Calu3 (cell line): ENCODE measurements around the gene RPA1. TPM values are rescaled to one million over a fixed set of nuclear protein-coding genes. Genes with fewer than 3 reads are reported as not detected.
"Not testable (repeated sequence)": the region's sequence is repeated elsewhere in the genome, so short reads cannot be mapped to it uniquely, and the experiment has no call there.

ENCODE experiments used
- BruUV-seq: library from RNA; stranded (reverse); fragments of 400-500 nt; replicated peaks from 2 replicates; lab custom pipeline; 2021; lab: Mats Ljungman, UMichigan
- CTCF ChIA-PET: fragments of 300-600 bp; sonication (Branson Sonifier 250); formaldehyde crosslinking; loops from one replicate; lab custom pipeline; 2022; ENCODE audit warnings: antibody characterized with exemption; lab: Charles Lee
- DNase-seq: peaks from one replicate; pipeline ENCODE4 v3.0.0; 2022
- H3K27ac Mint-ChIP-seq: one replicate; pipeline ENCODE4 v1.8.0; 2022; ENCODE audit warnings: mixed read lengths; ENCODE audit not compliant: unreplicated experiment
- H3K27me3 Mint-ChIP-seq: one replicate; pipeline ENCODE4 v1.8.0; 2022; ENCODE audit warnings: mixed read lengths; ENCODE audit not compliant: unreplicated experiment
- H3K36me3 Mint-ChIP-seq: one replicate; pipeline ENCODE4 v1.8.0; 2022; ENCODE audit warnings: mild to moderate bottlenecking, moderate library complexity, mixed read lengths; ENCODE audit not compliant: insufficient read depth, unreplicated experiment
- H3K4me1 Mint-ChIP-seq: one replicate; pipeline ENCODE4 v1.8.0; 2022; ENCODE audit warnings: mild to moderate bottlenecking, low read depth, mixed read lengths; ENCODE audit not compliant: unreplicated experiment
- H3K4me3 Mint-ChIP-seq: one replicate; pipeline ENCODE4 v1.8.0; 2022; ENCODE audit warnings: mild to moderate bottlenecking, low read depth, moderate library complexity, mixed read lengths; ENCODE audit not compliant: unreplicated experiment
- H3K9me3 Mint-ChIP-seq: one replicate; pipeline ENCODE4 v1.8.0; 2022; ENCODE audit warnings: low read depth, mixed read lengths; ENCODE audit not compliant: unreplicated experiment
- CTCF ChIP-seq: fragments of 200-600 bp; IDR thresholded peaks from one replicate; pipeline ENCODE4 v1.8.0; 2022; ENCODE audit warnings: antibody characterized with exemption; ENCODE audit not compliant: unreplicated experiment
- intact Hi-C: fragments of 100-400 bp; cut with micrococcal nuclease; formaldehyde crosslinking; loops from one replicate; pipeline ENCODE4 v1.10.0; 2022; ENCODE audit not compliant: unreplicated experiment
- total RNA-seq: library from RNA; stranded (reverse); gene quantifications from 2 replicates; pipeline ENCODE4 v1.2.3, GENCODE V29; 2022

Gene RPA1
- total RNA-seq, 1 experiment from 2014 or later = 87.5 TPM

DNA sequence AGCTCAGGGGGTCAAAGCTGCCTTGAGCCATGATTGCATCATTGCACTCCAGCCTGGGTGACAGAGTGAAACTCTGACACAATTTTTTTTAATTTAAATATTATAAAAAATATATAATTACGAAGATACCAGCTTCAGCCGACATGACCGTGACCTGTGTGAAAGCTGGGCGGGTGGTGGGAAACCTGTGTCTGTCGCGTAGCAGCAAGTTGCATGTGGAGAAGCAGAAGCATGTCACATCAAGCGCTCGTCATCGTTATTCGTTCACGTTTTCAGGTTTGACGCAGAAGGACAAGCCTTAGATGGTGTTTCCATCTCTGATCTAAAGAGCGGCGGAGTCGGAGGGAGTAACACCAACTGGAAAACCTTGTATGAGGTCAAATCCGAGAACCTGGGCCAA, 53.7 kb downstream of the RPA1 start:
- no peak for TF ChIP-seq CTCF
- Mint-ChIP-seq H3K27ac (no peak overlapping the region), H3K4me1 (no peaks in the 10 kb centered on the region), H3K9me3 (no peaks in the 10 kb centered on the region), H3K36me3 (peaks cover 25% of the 10 kb centered on the region), H3K4me3 (no peak overlapping the region), H3K27me3 (no peaks in the 10 kb centered on the region)
- no peak for DNase-seq
- intact Hi-C loops = no loop called here
- no TSS peak for BruUV-seq
- CTCF ChIA-PET = interaction anchor here (0.5 kb wide), 1 partner anchor 547 kb away, joined by 3 read pairs; no protein-coding TSS in a partner anchor

- Mint-ChIP-seq H3K4me1 (no peaks in the 10 kb centered on the region), H3K36me3 (peaks cover 17% of the 10 kb centered on the region), H3K9me3 (no peaks in the 10 kb centered on the region), H3K4me3 (no peak overlapping the region), H3K27me3 (no peaks in the 10 kb centered on the region), H3K27ac (no peak overlapping the region)
- CTCF ChIA-PET = no interaction called here
- no peak for DNase-seq
- no peak for TF ChIP-seq CTCF
- no TSS peak for BruUV-seq
- intact Hi-C loops = no loop called here
These were observed 58.9 kb downstream of the RPA1 start for GRCh38 chr17:1888741-1889140.

- TF ChIP-seq CTCF = no peak
- Mint-ChIP-seq H3K27ac (no peak overlapping the region), H3K9me3 (no peaks in the 10 kb centered on the region), H3K36me3 (peaks cover 16% of the 10 kb centered on the region), H3K4me1 (peaks cover 14% of the 10 kb centered on the region), H3K27me3 (no peaks in the 10 kb centered on the region), H3K4me3 (no peak overlapping the region)
- CTCF ChIA-PET = interaction anchor here (0.6 kb wide), 1 partner anchor 153 kb away, joined by 7 read pairs; no protein-coding TSS in a partner anchor
- no TSS peak for BruUV-seq
- no peak for DNase-seq
- intact Hi-C loops = no loop called here
These were observed 61.1 kb downstream of the RPA1 start for GRCh38 chr17:1890758-1891450.

DNA sequence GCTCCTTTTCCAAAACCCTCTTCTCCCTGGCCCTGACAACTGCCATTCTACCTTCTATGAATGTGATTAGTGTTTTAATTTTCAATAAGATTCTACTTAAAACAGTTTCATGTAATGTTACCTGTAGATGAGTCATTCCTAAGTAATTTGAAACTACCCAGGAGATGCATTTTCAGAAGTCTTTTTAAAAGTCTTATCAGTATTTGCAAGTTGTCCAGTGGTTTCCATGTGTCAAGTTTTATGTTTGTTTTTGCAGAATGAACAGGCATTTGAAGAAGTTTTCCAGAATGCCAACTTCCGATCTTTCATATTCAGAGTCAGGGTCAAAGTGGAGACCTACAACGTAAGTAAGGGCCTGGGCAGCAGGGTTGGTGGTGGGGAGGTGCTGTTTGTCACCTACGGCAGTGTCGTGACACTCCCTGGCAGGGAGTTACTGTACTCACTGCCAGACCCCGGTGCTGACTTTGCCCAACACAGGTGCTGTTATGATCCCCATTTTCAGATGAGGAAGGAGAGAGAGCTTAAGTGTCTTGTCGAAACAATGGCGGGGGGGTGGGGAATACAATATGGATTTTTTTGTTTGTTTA, 65.0 kb downstream of the RPA1 start:
- intact Hi-C loops = no loop called here
- CTCF ChIA-PET = interaction anchor here (0.6 kb wide), 1 partner anchor 93 kb away, joined by 8 read pairs; no protein-coding TSS in a partner anchor
- no TSS peak for BruUV-seq

DNA sequence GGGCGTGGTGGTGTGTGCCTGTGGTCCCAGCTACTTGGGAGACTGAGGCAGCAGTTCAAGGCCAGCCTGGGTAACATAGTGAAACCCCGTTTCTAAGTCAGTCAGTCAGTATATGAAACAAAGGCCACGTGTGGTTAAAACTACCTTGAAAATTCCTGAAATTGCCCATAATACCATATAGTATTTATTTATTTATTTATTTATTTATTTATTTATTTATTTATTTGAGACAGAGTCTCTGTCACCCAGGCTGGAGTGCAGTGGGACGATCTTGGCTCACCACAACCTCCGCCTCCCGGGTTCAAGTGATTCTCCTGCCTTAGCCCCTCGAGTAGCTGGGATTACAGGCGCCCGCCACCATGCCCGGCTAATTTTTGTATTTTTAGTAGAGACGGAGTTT, 65.7 kb downstream of the RPA1 start:
- H3K4me3 Mint-ChIP-seq, intact Hi-C loops, BruUV-seq, H3K27me3 Mint-ChIP-seq, H3K9me3 Mint-ChIP-seq, DNase-seq, H3K27ac Mint-ChIP-seq: not testable (repeated sequence)
- CTCF ChIA-PET = interaction anchor here (0.6 kb wide), 1 partner anchor 92 kb away, joined by 8 read pairs; no protein-coding TSS in a partner anchor
- H3K36me3 Mint-ChIP-seq = peaks cover 16% of the 10 kb centered on the region
- peaks cover 14% of the 10 kb centered on the region for H3K4me1 Mint-ChIP-seq

More for the DNA sequence above, 65.0 kb downstream of the RPA1 start:
- Mint-ChIP-seq H3K27me3 (no peaks in the 10 kb centered on the region), H3K4me1 (peaks cover 14% of the 10 kb centered on the region), H3K4me3 (no peak overlapping the region), H3K9me3 (no peaks in the 10 kb centered on the region), H3K36me3 (peaks cover 16% of the 10 kb centered on the region), H3K27ac (no peak overlapping the region)
- no peak for TF ChIP-seq CTCF
- DNase-seq = no peak
